Measurements from ENCODE around the gene RBM3. TPM values are rescaled to one million over a fixed set of nuclear protein-coding genes. Genes with fewer than 3 reads are reported as not detected.

Gene RBM3
- total RNA-seq, 2 donors from 2014 or later, result 199 to 230 TPM

DNA sequence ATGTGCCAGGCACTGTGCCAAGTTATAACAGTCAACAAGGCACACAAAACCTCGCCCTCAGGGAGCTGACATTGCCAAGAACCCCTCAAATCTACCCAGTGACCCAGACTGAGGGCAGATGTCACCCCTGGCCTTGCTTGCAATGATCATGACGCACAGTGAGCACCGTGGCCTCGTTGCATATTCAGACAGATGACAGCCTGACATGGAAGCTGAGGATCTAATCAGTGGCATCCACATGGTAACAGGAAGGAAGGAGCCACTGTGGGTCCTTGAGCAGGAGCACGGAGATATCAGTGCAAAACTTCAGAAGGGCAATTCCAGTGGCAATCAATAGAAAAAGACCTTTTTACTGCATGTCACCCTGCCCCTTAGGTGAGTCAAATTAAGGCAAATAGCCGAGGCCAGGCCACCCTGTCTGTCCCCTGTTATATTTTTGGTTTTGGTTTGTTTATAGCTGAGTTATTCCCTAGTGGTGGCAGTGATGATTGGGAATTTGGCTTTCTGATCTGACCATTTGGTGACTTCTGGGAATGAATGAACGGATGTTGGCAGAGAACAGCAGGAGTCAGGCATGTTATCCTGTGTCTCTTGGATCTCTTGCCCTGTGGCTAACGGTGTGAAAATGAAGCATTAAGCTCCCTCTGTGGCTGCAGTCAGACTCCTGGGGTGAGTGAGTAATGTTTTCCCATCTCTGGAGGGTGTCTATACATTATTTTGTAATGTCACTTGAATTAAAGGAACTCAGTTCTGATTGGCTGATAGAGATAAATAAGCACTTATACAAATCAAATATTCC, 43.5 kb downstream of the RBM3 start:
- Histone ChIP-seq H3K4me3 (no peak overlapping the region), H3K27ac (no peak overlapping the region), H3K36me3 (no peaks in the 10 kb centered on the region), H3K27me3 (replicated peaks; ENCODE audit: insufficient read depth) (no peaks in the 10 kb centered on the region), H3K4me1 (ENCODE audit: control insufficient read depth in 1 of 2, low read depth in 2 of 2) (no peaks in the 10 kb centered on the region), H3K9me3 (no peaks in the 10 kb centered on the region)
- TF ChIP-seq, protein P1, sequence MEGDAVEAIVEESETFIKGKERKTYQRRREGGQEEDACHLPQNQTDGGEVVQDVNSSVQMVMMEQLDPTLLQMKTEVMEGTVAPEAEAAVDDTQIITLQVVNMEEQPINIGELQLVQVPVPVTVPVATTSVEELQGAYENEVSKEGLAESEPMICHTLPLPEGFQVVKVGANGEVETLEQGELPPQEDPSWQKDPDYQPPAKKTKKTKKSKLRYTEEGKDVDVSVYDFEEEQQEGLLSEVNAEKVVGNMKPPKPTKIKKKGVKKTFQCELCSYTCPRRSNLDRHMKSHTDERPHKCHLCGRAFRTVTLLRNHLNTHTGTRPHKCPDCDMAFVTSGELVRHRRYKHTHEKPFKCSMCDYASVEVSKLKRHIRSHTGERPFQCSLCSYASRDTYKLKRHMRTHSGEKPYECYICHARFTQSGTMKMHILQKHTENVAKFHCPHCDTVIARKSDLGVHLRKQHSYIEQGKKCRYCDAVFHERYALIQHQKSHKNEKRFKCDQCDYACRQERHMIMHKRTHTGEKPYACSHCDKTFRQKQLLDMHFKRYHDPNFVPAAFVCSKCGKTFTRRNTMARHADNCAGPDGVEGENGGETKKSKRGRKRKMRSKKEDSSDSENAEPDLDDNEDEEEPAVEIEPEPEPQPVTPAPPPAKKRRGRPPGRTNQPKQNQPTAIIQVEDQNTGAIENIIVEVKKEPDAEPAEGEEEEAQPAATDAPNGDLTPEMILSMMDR (IDR thresholded peaks at IDR 0.05), result no peak
- no peak for ATAC-seq (ENCODE audit: insufficient number of reproducible peaks, low FRiP score, low read depth)
- DNase-seq (ENCODE audit: low spot score), result no peak

DNA sequence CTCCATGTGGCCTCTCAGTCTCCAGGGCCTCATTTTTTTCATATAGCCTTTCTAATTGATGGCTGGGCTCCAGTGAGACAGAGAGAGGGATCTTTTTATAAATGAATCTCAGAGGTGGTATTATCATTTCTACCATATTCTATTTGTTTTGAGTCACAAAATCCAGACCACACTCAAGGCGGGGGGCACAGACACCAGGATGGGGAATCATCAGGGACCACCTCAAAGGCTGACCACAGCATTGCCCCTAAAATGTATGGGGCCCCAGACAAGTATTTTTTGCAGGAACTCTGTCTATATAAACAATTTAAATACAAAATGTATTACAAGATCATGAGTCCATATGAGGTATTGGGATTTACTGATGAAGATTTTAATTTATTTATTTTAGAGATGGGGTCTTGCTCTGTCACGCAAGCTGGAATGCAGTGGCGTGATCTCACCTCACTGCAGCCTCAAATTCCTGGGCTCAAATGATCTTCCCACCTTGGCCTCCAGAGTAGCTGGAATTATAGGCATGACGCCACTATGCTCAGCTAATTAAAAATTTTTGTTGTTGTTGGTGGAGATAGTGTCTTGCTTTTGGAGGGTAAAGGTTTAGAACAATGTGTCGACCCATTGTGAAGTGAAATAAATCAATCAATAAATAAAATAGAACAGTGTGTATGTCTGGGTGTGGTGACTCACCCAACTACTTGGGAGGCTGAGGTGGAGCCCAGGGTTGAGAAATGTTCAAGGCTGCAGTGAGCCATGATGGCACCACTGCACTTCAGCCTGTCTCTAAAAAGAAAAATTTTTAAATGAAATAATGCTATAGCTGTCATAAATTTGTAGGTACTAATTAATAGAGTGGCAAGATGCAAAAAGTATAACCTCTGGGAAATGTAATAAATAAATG, 52.4 kb downstream of the RBM3 start:
- no peaks in the 10 kb centered on the region for H3K36me3 ChIP-seq
- TF ChIP-seq, protein P1 (IDR thresholded peaks at IDR 0.05), result no peak
- no peak overlapping the region for H3K4me3 ChIP-seq
- DNase-seq (ENCODE audit: low spot score) (no peak), ATAC-seq (ENCODE audit: insufficient number of reproducible peaks, low FRiP score, low read depth) (no peak)
- no peaks in the 10 kb centered on the region for H3K27me3 ChIP-seq (replicated peaks; ENCODE audit: insufficient read depth)
- H3K27ac ChIP-seq, result no peak overlapping the region
- peaks cover 0 to under 1% of the 10 kb centered on the region in 2 donors for H3K4me1 ChIP-seq (ENCODE audit: control insufficient read depth in 1 of 2, low read depth in 2 of 2)
- H3K9me3 ChIP-seq, result no peaks in the 10 kb centered on the region

Other genes with a start within 250 kb of the RBM3 start
- gene SSX3, start 217.8 kb upstream of the RBM3 start, total RNA-seq, result not detected
- not detected for gene SSX4, start 190.9 kb upstream of the RBM3 start, total RNA-seq
- gene SSX4B, start 162.5 kb upstream of the RBM3 start, total RNA-seq, result not detected
- gene SLC38A5, start 104.2 kb upstream of the RBM3 start, total RNA-seq, result 1 to 10 TPM; 3.4 to 4.9 TPM
- 10 to 100 TPM; 44.7 to 61.0 TPM for gene FTSJ1, start 98.3 kb upstream of the RBM3 start, total RNA-seq
- gene PORCN, start 65.5 kb upstream of the RBM3 start, total RNA-seq, result 10 to 100 TPM; 15.0 to 19.1 TPM
- gene EBP, start 52.7 kb upstream of the RBM3 start, total RNA-seq, result 10 to 100 TPM in 1 of 2 donors, 1 to 10 TPM in 1; 3.5 to 18.8 TPM
- 10 to 100 TPM; 11.4 to 13.6 TPM for gene TBC1D25, start 34.8 kb upstream of the RBM3 start, total RNA-seq
- gene WDR13, start 23.0 kb downstream of the RBM3 start, total RNA-seq, result 100 to 1,000 TPM; 119 to 145 TPM
- gene WAS, start 109.3 kb downstream of the RBM3 start, total RNA-seq, result 1 to 10 TPM; 8.5 to 9.1 TPM
- gene SUV39H1, start 122.2 kb downstream of the RBM3 start, total RNA-seq, result 1 to 10 TPM; 3.5 to 4.4 TPM
- not detected for gene GLOD5, start 187.3 kb downstream of the RBM3 start, total RNA-seq
- gene GATA1, start 212.1 kb downstream of the RBM3 start, total RNA-seq, result 1 to 10 TPM in 1 of 2 donors, not detected in 1; 1.4 TPM
- gene HDAC6, start 227.6 kb downstream of the RBM3 start, total RNA-seq, result 100 to 1,000 TPM; 123 to 125 TPM

Measured in thoracic aorta (tissue), 2 donors.